Right atrium auricular region (tissue), 2 donors: Measurements from ENCODE around the gene ASIC4. TPM values are rescaled to one million over a fixed set of nuclear protein-coding genes. Genes with fewer than 3 reads are reported as not detected.

Source experiments
- DNase-seq: peaks from one replicate; pipeline ENCODE4 v3.0.0-alpha.2; 2019; ENCODE audit warnings: low spot score
- H3K27ac ChIP-seq, 2 donors: fragments of 200-600 bp; sonication (generic); 1 replicate in 1 of 2; 2 replicates in 1 of 2; pipeline ENCODE4 v1.5.1; 2016 to 2019
- H3K27me3 ChIP-seq, 2 donors: fragments of 200-600 bp; sonication (generic); one replicate each; pipeline versions ENCODE4 v1.5.1 to v1.6.0; 2017 to 2019
- H3K36me3 ChIP-seq: fragments of 200-600 bp; sonication (generic); one replicate; pipeline ENCODE4 v1.5.1; 2016
- H3K4me1 ChIP-seq, 2 donors: fragments of 200-600 bp; sonication (generic); one replicate each; pipeline versions ENCODE4 v1.5.1 to v1.6.0; 2017 to 2019
- H3K4me3 ChIP-seq, 2 donors: fragments of 200-600 bp; sonication (generic); 1 replicate in 1 of 2; 2 replicates in 1 of 2; pipeline ENCODE4 v1.5.1; 2017 to 2019; ENCODE audit warnings: mild to moderate bottlenecking in 1 of 2, moderate library complexity in 1 of 2
- H3K9me3 ChIP-seq, 2 donors: fragments of 200-600 bp; sonication (generic); one replicate each; pipeline ENCODE4 v1.5.1; 2019
- CTCF ChIP-seq, 2 donors: fragments of 200-600 bp; sonication (generic); IDR thresholded peaks; one replicate each; pipeline ENCODE4 v1.5.1; 2019; ENCODE audit warnings: antibody characterized with exemption in 2 of 2
- total RNA-seq, 2 donors: library from RNA; depleted of rRNA; stranded (reverse); fragments of >200 nt; gene quantifications; one replicate each; pipeline ENCODE4 v1.1.0, GENCODE V29; 2016

ASIC4 gene
- total RNA-seq, 2 donors from 2014 or later: not detected

GRCh38 chr2:219570194-219570923 is 56.1 kb downstream of the ASIC4 start:
- H3K4me3 ChIP-seq: peak overlapping the region; percentile 73 to 80
- no peaks in the 10 kb centered on the region for H3K36me3 ChIP-seq
- peak overlapping the region; percentile 89 to 93 for H3K27ac ChIP-seq
- peaks cover 0 to 21% of the 10 kb centered on the region in 2 donors for H3K4me1 ChIP-seq
- TF ChIP-seq CTCF (IDR thresholded peaks at IDR 0.05): peak in 1 of 2 donors; percentile 26
- no peak for DNase-seq
- H3K27me3 ChIP-seq: no peaks in the 10 kb centered on the region
- H3K9me3 ChIP-seq: no peaks in the 10 kb centered on the region

GRCh38 chr2:219570924-219571310 is 56.6 kb downstream of the ASIC4 start:
- Histone ChIP-seq H3K27ac (peak overlapping the region; percentile 89 to 93), H3K36me3 (no peaks in the 10 kb centered on the region), H3K4me1 (peaks cover 0 to 21% of the 10 kb centered on the region in 2 donors), H3K9me3 (no peaks in the 10 kb centered on the region), H3K4me3 (peak overlapping the region; percentile 73 to 80), H3K27me3 (no peaks in the 10 kb centered on the region)
- TF ChIP-seq CTCF (IDR thresholded peaks at IDR 0.05): no peak
- DNase-seq: no peak

GRCh38 chr2:219571311-219572236 is 57.3 kb downstream of the ASIC4 start, which contains the start of gene OBSL1:
OBSL1 (minus strand) TSS chr2:219571539; CDS start chr2:219571232, 307 bp downstream.
- no peak for TF ChIP-seq CTCF (IDR thresholded peaks at IDR 0.05)
- Histone ChIP-seq H3K4me1 (peaks cover 0 to 21% of the 10 kb centered on the region in 2 donors), H3K27ac (peak within 1 kb of the TSS; percentile 89 to 93), H3K27me3 (no peaks in the 10 kb centered on the region), H3K9me3 (no peaks in the 10 kb centered on the region), H3K36me3 (no peaks in the 10 kb centered on the region), H3K4me3 (peak within 1 kb of the TSS; percentile 73 to 80)
- peak; percentile 74 for DNase-seq

- H3K27ac ChIP-seq: peak within 1 kb of the TSS; percentile 89 to 93
- no peak for DNase-seq
- no peak for TF ChIP-seq CTCF (IDR thresholded peaks at IDR 0.05)
- H3K36me3 ChIP-seq: no peaks in the 10 kb centered on the region
- H3K4me3 ChIP-seq: peak within 1 kb of the TSS; percentile 73 to 80
- no peaks in the 10 kb centered on the region for H3K9me3 ChIP-seq
- no peaks in the 10 kb centered on the region for H3K27me3 ChIP-seq
- peaks cover 0 to 21% of the 10 kb centered on the region in 2 donors for H3K4me1 ChIP-seq
These were observed 58.1 kb downstream of the ASIC4 start, which contains the start of gene INHA for GRCh38 chr2:219572237-219573001. INHA (plus strand) TSS chr2:219572310; CDS start chr2:219572375, 65 bp downstream.

- no peaks in the 10 kb centered on the region for H3K36me3 ChIP-seq
- no peak for DNase-seq
- H3K4me3 ChIP-seq: no peak overlapping the region
- no peaks in the 10 kb centered on the region for H3K27me3 ChIP-seq
- peak overlapping the region in 1 of 2 donors; percentile 25 for H3K27ac ChIP-seq
- H3K4me1 ChIP-seq: peaks cover 0 to 21% of the 10 kb centered on the region in 2 donors
- TF ChIP-seq CTCF (IDR thresholded peaks at IDR 0.05): no peak
- no peaks in the 10 kb centered on the region for H3K9me3 ChIP-seq
These were observed 58.9 kb downstream of the ASIC4 start for GRCh38 chr2:219573166-219573565.
